GM18508 (cell line): ENCODE results near the gene PCDHA12.
"Not testable (repeated sequence)": the region's sequence is repeated elsewhere in the genome, so short reads cannot be mapped to it uniquely, and the experiment has no call there.

Experiments used
- ATAC-seq: cut with Tn5 transposase; IDR thresholded peaks from one replicate; pipeline ENCODE4 v1.9.1; 2021; ENCODE audit warnings: moderate number of reproducible peaks; ENCODE audit not compliant: insufficient read depth, unreplicated experiment

The PCDHA12 gene

DNA sequence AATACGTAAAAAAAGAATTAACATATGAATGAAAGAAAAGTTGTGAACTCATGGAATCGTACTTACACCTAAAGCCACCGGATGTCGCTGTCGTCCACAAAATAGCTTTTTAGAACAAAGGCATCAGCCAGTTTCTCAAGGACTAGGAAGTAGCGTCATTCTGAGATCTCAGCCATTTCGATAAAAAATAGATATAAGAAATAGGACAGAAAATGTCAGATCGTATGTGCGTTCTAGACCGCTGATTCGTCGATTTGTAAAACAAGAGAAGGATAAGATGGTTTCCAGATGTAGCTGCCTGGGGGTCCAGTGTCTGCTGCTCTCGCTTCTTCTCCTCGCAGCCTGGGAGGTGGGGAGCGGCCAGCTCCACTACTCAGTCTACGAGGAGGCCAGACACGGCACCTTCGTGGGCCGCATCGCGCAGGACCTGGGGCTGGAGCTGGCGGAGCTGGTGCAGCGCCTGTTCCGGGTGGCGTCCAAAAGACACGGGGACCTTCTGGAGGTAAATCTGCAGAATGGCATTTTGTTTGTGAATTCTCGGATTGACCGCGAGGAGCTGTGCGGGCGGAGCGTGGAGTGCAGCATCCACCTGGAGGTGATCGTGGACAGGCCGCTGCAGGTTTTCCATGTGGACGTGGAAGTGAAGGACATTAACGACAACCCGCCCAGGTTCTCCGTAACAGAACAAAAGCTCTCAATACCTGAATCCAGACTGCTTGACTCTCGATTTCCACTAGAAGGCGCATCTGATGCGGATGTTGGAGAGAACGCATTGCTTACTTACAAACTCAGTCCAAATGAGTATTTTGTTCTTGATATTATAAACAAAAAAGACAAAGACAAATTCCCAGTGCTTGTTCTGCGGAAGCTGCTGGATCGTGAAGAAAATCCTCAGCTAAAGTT is 19.1 kb upstream of the PCDHA12 start, which contains the start of gene PCDHA10:
Gene PCDHA10, plus strand, starts transcription at position 126 of the 903 bp plus-strand sequence. Its CDS starts 152 bp downstream, at position 278.
- ATAC-seq = no peak

- no peak for ATAC-seq
These were observed 17.7 kb upstream of the PCDHA12 start for GRCh38 chr5:140857177-140857986.

DNA sequence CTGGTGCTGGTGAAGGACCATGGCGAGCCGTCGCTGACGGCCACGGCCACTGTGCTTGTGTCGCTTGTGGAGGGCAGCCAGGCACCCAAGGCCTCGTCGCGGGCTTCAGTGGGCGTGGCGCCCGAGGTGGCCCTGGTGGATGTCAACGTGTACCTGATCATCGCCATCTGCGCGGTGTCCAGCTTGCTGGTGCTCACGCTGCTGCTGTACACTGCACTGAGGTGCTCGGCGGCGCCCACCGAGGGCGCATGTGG is 17.2 kb upstream of the PCDHA12 start:
- ATAC-seq = no peak

DNA sequence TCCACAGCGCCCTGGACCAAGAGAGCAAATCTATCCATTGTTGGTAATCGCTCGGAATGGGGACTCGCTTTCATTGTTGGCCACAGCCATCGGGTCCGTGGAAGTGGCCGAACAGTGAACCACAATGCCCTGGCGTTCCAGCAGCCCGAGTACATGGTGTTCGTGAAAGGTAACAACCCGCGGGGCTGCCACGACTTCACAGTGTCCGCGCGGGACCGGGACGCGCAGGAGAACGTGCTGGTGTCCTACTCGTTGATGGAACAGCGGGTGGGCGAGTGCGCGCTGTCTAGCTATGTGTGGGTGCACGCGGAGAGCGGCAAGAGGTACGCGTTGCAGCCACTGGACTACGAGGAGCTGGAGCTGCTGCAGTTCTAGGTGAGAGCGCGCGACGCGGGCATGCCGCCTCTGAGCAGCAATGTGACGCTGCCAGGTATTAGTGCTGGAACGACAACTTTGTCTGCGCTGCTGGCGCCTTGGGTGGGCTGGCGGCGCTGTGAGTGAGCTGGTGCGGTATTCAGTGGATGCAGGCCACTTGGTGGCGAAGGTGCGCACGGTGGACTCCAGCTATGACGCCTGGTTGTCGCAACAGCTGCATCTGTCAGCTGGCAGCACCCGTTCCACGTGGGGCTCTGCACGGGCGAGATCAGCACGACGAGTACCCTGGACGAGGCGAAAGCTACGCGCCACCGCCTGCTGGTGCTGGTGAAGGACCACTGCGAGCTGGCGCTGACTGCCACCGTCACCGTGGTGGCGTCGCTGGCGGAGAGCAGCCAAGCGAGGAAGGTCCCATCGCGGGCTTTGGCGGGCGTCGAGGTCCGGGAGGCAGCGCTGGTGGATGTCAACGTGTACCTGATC is 12.4 kb upstream of the PCDHA12 start:
- ATAC-seq = no peak

- ATAC-seq = no peak
These were observed 6.2 kb upstream of the PCDHA12 start, which contains the start of gene PCDHA11 for GRCh38 chr5:140868721-140869554. PCDHA11 (plus strand) TSS chr5:140868957; CDS start chr5:140869104, 147 bp downstream.

DNA sequence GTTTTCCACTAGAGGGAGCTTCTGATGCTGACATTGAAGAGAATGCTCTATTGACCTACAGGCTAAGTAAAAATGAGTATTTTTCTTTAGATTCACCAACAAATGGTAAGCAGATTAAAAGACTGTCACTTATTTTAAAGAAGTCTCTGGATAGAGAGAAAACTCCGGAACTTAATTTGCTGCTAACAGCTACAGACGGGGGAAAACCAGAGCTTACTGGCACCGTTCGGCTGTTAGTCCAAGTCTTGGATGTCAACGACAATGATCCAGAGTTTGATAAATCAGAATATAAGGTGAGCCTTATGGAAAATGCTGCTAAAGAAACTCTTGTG is 5.6 kb upstream of the PCDHA12 start:
- no peak for ATAC-seq

GRCh38 chr5:140870221-140871201 is 4.6 kb upstream of the PCDHA12 start:
- ATAC-seq = no peak

GRCh38 chr5:140876541-140877261 is 1.6 kb downstream of the PCDHA12 start:
- not testable (repeated sequence) for ATAC-seq

DNA sequence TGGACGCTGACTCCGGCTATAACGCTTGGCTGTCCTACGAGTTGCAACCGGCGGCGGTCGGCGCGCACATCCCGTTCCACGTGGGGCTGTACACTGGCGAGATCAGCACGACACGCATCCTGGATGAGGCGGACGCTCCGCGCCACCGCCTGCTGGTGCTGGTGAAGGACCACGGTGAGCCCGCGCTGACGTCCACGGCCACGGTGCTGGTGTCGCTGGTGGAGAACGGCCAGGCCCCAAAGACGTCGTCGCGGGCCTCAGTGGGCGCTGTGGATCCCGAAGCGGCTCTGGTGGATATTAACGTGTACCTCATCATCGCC is 2.1 kb downstream of the PCDHA12 start:
- no peak for ATAC-seq

DNA sequence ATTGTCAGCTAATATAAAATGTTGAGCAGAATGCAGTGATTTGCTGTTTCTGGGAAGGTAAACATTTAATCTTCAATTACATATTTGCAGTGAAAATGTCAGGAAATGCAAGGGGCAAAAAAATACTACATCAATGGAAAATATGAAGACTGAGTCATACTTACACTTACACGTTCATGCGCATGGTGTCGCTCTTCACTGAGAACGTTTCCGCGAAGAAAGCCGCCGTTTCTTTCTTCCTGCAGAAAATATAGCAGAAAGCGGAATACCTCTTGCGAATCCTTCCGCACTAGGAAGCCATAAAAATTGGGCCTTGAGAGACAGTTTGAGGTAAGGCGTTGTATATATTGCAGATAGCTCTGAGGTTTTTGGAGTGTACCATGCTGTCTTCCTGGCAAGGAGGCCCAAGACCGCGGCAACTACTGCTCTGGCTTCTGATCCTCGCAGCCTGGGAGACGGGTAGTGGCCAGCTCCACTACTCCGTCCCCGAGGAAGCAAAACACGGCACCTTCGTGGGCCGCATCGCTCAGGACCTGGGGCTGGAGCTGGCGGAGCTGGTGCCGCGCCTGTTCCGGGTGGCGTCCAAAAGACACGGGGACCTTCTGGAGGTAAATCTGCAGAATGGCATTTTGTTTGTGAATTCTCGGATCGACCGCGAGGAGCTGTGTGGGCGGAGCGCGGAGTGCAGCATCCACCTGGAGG is 6.9 kb downstream of the PCDHA12 start, which contains the start of gene PCDHA13:
Gene PCDHA13, plus strand, starts transcription at position 236 of the 702 bp plus-strand sequence. Its CDS starts 145 bp downstream, at position 381.
- ATAC-seq = no peak

DNA sequence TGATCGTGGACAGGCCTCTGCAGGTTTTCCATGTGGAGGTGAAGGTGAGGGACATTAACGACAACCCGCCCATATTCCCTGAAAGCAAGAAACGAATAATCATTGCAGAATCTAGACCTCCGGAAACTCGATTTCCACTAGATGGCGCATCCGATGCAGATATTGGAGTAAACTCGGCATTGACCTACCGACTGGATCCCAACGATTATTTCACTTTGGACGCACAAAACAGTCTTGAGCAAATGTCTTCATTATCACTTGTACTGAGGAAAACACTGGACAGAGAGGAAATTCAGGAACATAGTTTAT is 7.4 kb downstream of the PCDHA12 start:
- ATAC-seq = no peak

GRCh38 chr5:140883373-140883772 is 8.3 kb downstream of the PCDHA12 start:
- no peak for ATAC-seq

GRCh38 chr5:140883927-140884697 is 9.0 kb downstream of the PCDHA12 start:
- no peak for ATAC-seq

DNA sequence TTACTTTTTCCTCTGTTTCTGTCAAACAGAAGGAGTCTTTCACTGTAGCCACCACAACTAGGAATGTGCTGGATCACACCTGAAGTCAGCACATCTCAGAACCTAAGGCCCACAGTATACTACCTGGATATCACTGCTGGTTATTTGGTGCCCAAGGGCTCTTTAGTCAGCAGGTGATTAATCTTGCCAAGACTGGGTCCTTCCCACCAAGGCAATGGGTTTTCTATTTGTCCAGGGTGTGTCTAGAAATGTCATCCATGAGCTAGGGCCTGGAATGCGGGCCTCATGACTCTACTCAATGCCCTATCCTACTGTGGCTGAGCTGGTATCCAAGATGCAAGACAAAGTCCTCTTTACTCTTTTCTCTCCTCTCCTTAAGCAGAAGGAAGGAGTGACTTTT is 41.2 kb downstream of the PCDHA12 start:
- ATAC-seq = no peak

- no peak for ATAC-seq
These were observed 48.5 kb downstream of the PCDHA12 start for GRCh38 chr5:140923601-140924000.

DNA sequence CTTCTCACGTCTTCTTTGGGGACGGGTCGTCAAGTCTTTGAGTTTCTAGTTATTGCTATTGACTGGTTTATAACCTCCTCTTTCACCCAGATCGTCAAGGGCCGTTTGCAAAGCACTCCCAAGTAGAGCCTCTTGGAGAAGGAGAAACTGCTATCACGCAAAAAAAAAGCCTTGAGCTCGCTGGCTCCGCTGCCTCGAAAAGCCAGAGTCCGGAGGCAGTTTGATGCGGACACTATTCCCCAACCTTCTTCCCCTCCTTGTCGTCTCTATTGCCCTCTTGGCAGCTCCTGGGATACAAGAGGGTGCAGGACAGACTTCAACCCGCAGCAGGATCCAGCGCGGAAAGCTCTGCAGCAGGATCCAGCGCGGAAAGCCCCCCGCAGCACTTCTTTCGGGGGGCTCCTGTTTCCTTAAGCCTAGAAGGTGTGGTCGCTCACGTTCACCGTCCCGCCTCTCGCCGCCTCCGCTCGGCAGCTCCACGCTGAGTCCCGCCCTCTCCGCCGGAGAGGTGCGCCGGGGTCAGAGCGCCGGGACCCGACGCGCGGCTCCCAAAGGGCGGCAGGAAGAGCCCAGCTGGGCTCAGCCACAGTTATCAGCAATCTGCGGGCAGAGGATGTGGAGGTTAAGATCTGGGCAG is 50.8 kb downstream of the PCDHA12 start, which contains the start of gene PCDHAC1:
Gene PCDHAC1, plus strand, starts transcription at position 494 of the 637 bp plus-strand sequence. CDS start 594 bp downstream, outside the sequence.
- no peak for ATAC-seq
